Stimulated activated naive CD8-positive, alpha-beta T cell treated with anti-CD3 and anti-CD28 coated beads, Interleukin-15, amount 100 ng/mL, for 72 hours (primary cell): Measurements from ENCODE around the gene ACSS1.

Experiments used
- ATAC-seq: fragments of 150-1000 bp; cut with Tn5 transposase; 2 replicates; pipeline ENCODE4 v1.10.0; 2021; ENCODE audit warnings: mild to moderate bottlenecking, moderate library complexity
- DNase-seq, 2 donors: peaks; one replicate each; pipeline ENCODE4 v3.0.0; 2021 to 2022
- H3K27ac Mint-ChIP-seq, 2 donors: one replicate each; pipeline ENCODE4 v1.8.0; 2022; ENCODE audit warnings: mild to moderate bottlenecking in 2 of 2, mixed read lengths in 2 of 2, moderate library complexity in 2 of 2
- H3K27me3 Mint-ChIP-seq: one replicate; pipeline ENCODE4 v1.8.0; 2022; ENCODE audit warnings: mixed read lengths
- H3K4me1 Mint-ChIP-seq: one replicate; pipeline ENCODE4 v1.8.0; 2022; ENCODE audit warnings: mild to moderate bottlenecking, mixed read lengths
- H3K4me3 Mint-ChIP-seq, 2 donors: one replicate each; pipeline ENCODE4 v1.8.0; 2022; ENCODE audit warnings: mild to moderate bottlenecking in 2 of 2, mixed read lengths in 2 of 2, moderate library complexity in 1 of 2
- H3K9me3 Mint-ChIP-seq, 2 donors: one replicate each; pipeline ENCODE4 v1.8.0; 2022; ENCODE audit warnings: mixed read lengths in 2 of 2

ACSS1 gene

GRCh38 chr20:25067102-25067987, 9.4 kb upstream of the ACSS1 start:
- no peak overlapping the region for H3K27ac Mint-ChIP-seq

DNA sequence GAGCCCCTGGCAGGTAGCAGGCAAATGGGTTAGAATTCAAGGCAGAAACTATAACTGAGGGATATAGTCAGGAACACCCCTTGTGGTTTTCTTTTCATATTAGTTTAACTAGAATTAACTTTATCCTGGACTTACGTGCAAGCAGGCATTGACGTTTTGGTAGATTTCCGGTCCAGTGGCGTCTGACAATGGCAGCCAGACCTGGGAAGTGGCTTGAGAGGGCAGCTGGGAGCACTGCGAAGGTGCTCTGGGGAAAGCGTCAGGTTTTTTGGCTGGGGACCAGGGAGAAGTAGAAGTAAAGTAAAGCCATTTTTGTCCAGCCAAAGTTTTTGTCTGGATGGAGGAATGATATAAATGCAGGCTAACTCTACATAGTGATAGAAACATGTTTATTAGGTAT, 8.4 kb upstream of the ACSS1 start:
- H3K4me3 Mint-ChIP-seq = no peak overlapping the region
- H3K27ac Mint-ChIP-seq = no peak overlapping the region
- no peaks in the 10 kb centered on the region for H3K9me3 Mint-ChIP-seq
- H3K27me3 Mint-ChIP-seq = peaks cover 29% of the 10 kb centered on the region
- H3K4me1 Mint-ChIP-seq = peaks cover 10% of the 10 kb centered on the region
- no peak for DNase-seq
- ATAC-seq = no peak

More at GRCh38 chr20:25067102-25067987, 9.4 kb upstream of the ACSS1 start:
- DNase-seq (no peak), ATAC-seq (no peak)
- Mint-ChIP-seq H3K9me3 (no peaks in the 10 kb centered on the region), H3K27me3 (peaks cover 39% of the 10 kb centered on the region), H3K4me3 (no peak overlapping the region), H3K4me1 (peaks cover 14% of the 10 kb centered on the region)

DNA sequence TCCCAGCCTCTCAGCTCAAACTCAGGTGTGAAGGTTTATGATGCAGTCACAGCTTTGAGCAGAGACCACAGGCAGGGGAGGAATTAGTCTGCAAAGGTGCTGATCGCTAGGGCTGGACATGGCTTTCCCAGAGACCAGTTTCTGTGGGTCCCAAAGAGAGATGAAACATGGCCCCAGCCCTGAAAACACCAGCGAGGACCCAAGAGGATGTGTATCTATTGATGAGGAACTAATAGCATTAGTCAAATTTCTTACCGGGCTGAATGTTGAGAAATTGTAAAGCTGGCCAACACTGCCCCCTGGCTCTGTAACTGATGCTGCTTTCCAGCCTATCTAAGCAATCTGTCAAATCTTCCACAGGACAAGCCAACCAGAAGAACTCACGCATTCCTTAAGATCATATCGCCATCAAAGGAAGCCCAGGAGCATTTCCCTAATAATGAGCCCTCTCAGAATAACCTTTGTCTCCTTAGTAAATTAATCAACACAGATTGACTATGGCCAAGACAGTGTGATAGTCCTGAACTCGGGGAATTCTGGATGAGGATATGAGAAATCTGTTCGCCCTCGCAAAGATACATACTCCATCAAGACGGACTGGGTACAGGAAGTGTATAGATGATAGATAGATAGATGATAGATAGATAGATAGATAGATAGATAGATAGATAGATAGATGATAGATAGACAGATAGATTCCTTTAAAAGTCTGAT, 7.8 kb upstream of the ACSS1 start:
- H3K4me1 Mint-ChIP-seq = peaks cover 10% of the 10 kb centered on the region
- H3K4me3 Mint-ChIP-seq = no peak overlapping the region
- ATAC-seq (peak; percentile 81), DNase-seq (peak; percentile 55 to 64)
- no peak overlapping the region for H3K27ac Mint-ChIP-seq
- H3K27me3 Mint-ChIP-seq = peaks cover 23% of the 10 kb centered on the region
- no peaks in the 10 kb centered on the region for H3K9me3 Mint-ChIP-seq

GRCh38 chr20:25065072-25065624, 7.2 kb upstream of the ACSS1 start:
- Mint-ChIP-seq H3K9me3 (no peaks in the 10 kb centered on the region), H3K4me1 (peaks cover 15% of the 10 kb centered on the region), H3K4me3 (no peak overlapping the region), H3K27me3 (peaks cover 17% of the 10 kb centered on the region), H3K27ac (no peak overlapping the region)
- no peak for DNase-seq
- ATAC-seq = no peak

GRCh38 chr20:25064561-25065071, 6.7 kb upstream of the ACSS1 start:
- peaks cover 16% of the 10 kb centered on the region for H3K4me1 Mint-ChIP-seq
- DNase-seq = no peak
- H3K4me3 Mint-ChIP-seq = no peak overlapping the region
- peaks cover 12% of the 10 kb centered on the region for H3K27me3 Mint-ChIP-seq
- no peak for ATAC-seq
- H3K27ac Mint-ChIP-seq = peak overlapping the region in 1 of 2 donors; percentile 29
- no peaks in the 10 kb centered on the region for H3K9me3 Mint-ChIP-seq

DNA sequence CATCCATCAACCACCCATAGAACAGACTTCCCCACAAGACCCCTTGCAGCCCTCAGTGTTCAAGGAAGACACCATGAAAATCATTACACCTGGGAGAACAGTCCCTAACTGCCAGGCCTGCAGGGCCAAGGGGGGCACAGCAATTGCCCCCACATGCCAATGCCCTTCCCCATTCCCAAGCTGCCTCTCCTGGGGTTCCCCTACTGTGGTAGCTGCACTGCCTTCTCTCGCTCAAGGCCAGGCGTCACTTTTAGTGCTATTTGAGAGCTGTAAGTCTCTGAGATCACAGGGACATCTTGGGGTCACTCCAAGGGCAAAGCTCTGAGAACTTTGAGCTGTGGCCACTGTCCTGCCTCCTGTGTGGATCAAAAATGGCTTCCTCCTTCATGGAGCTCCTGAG, 6.0 kb upstream of the ACSS1 start:
- DNase-seq (no peak), ATAC-seq (no peak)
- H3K4me1 Mint-ChIP-seq = peaks cover 22% of the 10 kb centered on the region
- H3K4me3 Mint-ChIP-seq = no peak overlapping the region
- no peak overlapping the region for H3K27ac Mint-ChIP-seq
- H3K9me3 Mint-ChIP-seq = no peaks in the 10 kb centered on the region
- peaks cover 5% of the 10 kb centered on the region for H3K27me3 Mint-ChIP-seq

DNA sequence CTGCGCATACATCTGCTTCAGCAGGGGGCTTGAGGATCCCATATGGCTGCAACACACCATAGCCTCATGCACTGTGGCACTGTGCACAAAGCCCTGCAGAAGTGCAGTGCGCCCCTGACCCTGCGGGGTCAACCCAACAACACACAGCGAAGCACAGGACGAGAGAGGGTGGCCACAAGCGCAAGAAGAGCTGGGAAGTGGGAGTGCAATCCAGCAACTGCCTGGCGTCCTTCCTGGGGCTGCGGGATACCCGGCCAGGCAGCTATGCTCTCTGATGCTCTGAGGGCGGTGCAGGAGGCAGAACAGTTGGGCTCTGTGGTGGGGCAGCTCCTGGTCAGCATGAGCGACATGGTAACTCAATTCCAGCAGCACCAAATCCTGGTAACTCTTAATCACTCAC, 5.6 kb upstream of the ACSS1 start:
- Mint-ChIP-seq H3K4me3 (no peak overlapping the region), H3K27ac (no peak overlapping the region)

DNA sequence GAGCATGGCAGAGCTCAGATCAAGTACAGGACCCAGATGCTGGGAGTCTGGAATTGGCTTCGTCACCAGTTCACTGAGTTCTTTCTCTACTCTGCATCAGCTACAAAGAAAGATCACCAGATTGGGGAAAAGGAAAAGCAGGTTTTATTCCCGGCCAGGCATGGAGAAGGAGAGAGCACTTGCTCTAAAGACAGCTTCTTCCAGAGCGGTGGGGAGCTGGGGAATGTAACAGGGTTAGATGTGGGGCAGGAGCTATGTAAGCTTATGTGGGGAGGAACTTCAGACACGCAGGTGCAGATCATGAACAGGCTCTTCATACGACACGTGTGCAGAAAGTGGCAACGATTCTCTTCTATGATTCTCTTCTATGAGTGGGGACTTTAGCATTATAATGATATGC, 4.9 kb upstream of the ACSS1 start:
- no peak for DNase-seq
- no peak for ATAC-seq
- H3K9me3 Mint-ChIP-seq = no peaks in the 10 kb centered on the region
- peaks cover 5% of the 10 kb centered on the region for H3K27me3 Mint-ChIP-seq
- H3K4me3 Mint-ChIP-seq = no peak overlapping the region
- H3K4me1 Mint-ChIP-seq = peaks cover 24% of the 10 kb centered on the region
- no peak overlapping the region for H3K27ac Mint-ChIP-seq

More for the DNA sequence above, 5.6 kb upstream of the ACSS1 start:
- ATAC-seq = no peak
- Mint-ChIP-seq H3K4me1 (peaks cover 24% of the 10 kb centered on the region), H3K9me3 (no peaks in the 10 kb centered on the region), H3K27me3 (peaks cover 5% of the 10 kb centered on the region)
- DNase-seq = no peak

- DNase-seq (no peak), ATAC-seq (no peak)
- Mint-ChIP-seq H3K27me3 (peaks cover 5% of the 10 kb centered on the region), H3K4me1 (peaks cover 25% of the 10 kb centered on the region), H3K4me3 (no peak overlapping the region), H3K27ac (no peak overlapping the region), H3K9me3 (no peaks in the 10 kb centered on the region)
Observed at GRCh38 chr20:25061821-25062530, 4.0 kb upstream of the ACSS1 start.

- H3K27ac Mint-ChIP-seq = no peak overlapping the region
- peaks cover 5% of the 10 kb centered on the region for H3K27me3 Mint-ChIP-seq
- ATAC-seq (no peak), DNase-seq (no peak)
- H3K4me3 Mint-ChIP-seq = no peak overlapping the region
- H3K4me1 Mint-ChIP-seq = peaks cover 30% of the 10 kb centered on the region
- no peaks in the 10 kb centered on the region for H3K9me3 Mint-ChIP-seq
Observed at GRCh38 chr20:25061103-25061799, 3.3 kb upstream of the ACSS1 start.

DNA sequence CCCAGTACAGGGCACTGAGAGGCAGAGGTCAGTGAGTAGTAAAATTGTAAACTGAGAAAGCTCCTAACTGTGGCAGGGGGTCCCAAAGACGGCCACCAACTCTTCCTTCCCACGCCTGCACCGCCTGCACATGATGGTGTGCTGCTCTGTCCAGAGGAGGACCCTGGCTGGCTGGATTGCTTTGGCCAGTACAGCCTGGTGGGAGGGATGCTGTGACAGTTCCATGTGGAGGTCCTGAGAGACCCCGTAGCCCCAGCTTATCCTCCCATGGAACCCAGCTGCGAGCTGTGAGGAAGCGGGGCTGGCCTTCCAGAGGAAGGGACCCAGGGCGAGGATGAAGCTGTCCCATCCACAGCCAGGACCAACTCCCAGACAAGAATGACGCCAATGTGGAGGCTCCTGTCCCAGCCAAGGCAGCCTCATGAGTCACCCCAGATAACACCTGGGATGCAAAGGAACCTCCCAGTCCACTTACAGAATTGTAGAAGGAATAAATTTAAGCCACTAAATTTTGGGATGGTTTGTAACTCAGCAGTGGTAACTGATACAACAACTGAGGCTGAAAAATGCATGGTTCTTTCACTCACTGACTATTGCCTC, 2.0 kb upstream of the ACSS1 start:
- Mint-ChIP-seq H3K4me3 (no peak overlapping the region), H3K9me3 (no peaks in the 10 kb centered on the region), H3K27me3 (no peaks in the 10 kb centered on the region), H3K4me1 (peaks cover 32% of the 10 kb centered on the region), H3K27ac (no peak overlapping the region)
- no peak for ATAC-seq
- no peak for DNase-seq

DNA sequence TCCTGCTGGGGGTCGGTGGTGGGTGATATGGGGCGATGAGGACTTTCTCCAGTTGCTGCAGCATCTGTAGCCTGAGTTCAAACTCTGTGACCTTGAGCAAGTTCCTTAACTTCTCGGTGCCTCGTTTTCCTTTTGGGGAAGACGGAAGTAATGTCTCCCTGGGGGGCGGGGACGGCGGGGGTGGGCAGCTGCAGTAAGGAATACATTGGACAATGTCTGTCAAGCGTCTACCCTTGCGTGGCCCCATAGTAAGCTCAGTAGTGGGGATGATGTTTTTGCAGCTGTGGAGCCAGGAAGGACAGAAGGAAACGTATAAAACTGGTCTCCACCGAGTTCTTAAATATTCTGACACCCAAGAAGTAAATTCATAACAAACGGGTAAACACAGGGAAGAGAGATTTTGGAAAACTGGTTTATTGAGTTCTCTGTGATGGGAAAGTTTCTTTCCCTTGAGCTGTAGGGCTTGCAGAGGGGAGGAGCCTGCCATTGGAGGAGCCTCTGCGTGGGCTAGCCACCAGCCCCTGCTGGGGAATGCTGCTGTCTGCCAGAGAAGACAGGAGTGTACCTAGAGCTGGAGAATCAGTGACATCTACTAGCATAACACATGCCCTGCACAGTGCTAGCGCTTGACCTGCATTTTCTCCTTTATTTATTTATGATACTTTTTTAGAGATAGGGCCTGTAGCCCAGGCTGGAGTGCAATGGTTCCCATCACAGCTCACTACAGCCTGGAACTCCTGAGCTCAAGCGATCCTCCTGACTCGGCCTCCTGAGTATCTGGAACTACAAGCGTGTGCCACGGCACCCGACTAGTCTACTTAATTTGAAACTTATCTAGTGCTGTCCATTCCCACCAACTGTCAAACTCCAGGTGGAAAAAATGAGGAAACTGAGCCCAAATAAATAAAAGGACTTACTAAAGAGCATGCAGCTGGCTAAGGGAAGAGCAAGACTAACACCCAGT, 1.2 kb upstream of the ACSS1 start:
- DNase-seq (no peak), ATAC-seq (no peak)
- no peaks in the 10 kb centered on the region for H3K27me3 Mint-ChIP-seq
- peaks cover 40% of the 10 kb centered on the region for H3K4me1 Mint-ChIP-seq
- H3K9me3 Mint-ChIP-seq = no peaks in the 10 kb centered on the region
- H3K27ac Mint-ChIP-seq = no peak overlapping the region
- H3K4me3 Mint-ChIP-seq = peak overlapping the region; percentile 75 to 85

DNA sequence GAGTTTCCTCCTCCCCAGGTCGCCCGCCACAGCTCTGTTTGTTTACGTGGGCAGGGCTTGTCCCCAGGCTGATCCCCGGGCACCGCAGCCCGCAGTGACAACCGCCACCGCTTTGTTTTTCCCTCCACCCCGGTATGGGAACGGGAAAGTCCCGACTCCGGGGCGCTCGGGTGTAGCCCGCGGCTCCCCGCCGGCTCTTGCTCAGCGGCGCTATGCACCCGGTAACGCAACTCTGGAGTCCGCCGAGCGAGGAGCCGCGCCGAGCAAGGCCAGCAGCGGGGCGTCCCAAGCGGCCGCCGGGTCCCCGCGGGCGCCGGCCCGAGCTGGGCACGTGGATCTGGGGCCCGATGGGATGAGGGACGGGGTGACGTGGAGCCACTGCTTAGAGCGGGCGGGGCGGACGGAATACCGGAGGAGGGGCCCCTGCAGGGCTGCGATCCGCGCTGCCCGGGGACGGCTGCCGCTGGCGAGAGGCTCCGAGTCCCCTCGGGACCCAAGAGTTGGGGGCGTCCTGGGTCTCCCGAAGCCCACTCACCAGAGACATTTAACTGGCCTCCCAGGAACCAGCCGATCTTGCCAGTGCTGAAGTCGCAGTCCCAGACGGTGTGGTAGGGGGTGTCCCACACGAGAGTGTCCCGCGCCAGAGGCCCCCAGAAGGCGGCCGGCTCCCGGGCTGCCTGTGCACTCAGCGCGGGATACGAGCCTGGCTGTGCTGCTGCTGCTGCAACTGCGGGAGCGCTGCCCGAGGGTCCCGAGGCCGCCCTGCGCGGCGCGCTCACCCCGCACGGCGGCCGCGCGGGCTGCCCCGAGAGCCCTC, 497 bp downstream of the ACSS1 start:
- DNase-seq (peak; percentile 71 to 87), ATAC-seq (peak; percentile 73)
- peak overlapping the region; percentile 70 to 91 for H3K27ac Mint-ChIP-seq
- H3K27me3 Mint-ChIP-seq = no peaks in the 10 kb centered on the region
- H3K4me3 Mint-ChIP-seq = peak overlapping the region; percentile 81 to 85
- peaks cover 57% of the 10 kb centered on the region for H3K4me1 Mint-ChIP-seq
- H3K9me3 Mint-ChIP-seq = no peaks in the 10 kb centered on the region
